HL-60 (cell line): ENCODE data around the gene PCA3.

ENCODE experiments used
- DNase-seq, 2 experiments: peaks; one replicate each; pipeline ENCODE4 v3.0.0-alpha.2; 2010 to 2020; ENCODE audit warnings: low read depth in 1 of 2, low spot score in 1 of 2
- H3K27ac ChIP-seq: fragments of 250-450 bp; sonication (Bioruptor Pico); replicated peaks from 2 replicates; pipeline ENCODE4 v1.5.1; 2020; ENCODE audit warnings: mild to moderate bottlenecking, moderate library complexity
- H3K27me3 ChIP-seq: fragments of 250-450 bp; sonication (Bioruptor Pico); 2 replicates; pipeline ENCODE4 v1.5.1; 2021; ENCODE audit warnings: mild to moderate bottlenecking, moderate library complexity; ENCODE audit not compliant: insufficient read depth, poor library complexity, severe bottlenecking
- H3K4me3 ChIP-seq: replicated peaks from 2 replicates; pipeline ENCODE4 v1.5.1; 2011; ENCODE audit warnings: mild to moderate bottlenecking, control low read depth, low read length; ENCODE audit not compliant: insufficient read depth
- GABPA ChIP-seq: IDR thresholded peaks from 2 replicates; pipeline ENCODE4 v1.6.1; 2012; ENCODE audit warnings: low read depth
- POLR2AphosphoS5 ChIP-seq: IDR thresholded peaks from 2 replicates; pipeline ENCODE4 v1.6.1; 2012; ENCODE audit warnings: low read depth
- SPI1 ChIP-seq: IDR thresholded peaks from 2 replicates; pipeline ENCODE4 v1.6.1; 2012; ENCODE audit warnings: low read depth, mild to moderate bottlenecking, borderline replicate concordance
- TF ChIP-seq, protein P1 (sequence below): IDR thresholded peaks from 2 replicates; pipeline ENCODE4 v1.6.1; 2012; ENCODE audit warnings: low read depth; ENCODE audit not compliant: insufficient replicate concordance
- TF ChIP-seq, protein P2 (sequence below): IDR thresholded peaks from one replicate; pipeline ENCODE4 v1.5.1; 2011; ENCODE audit warnings: low read length, control low read depth, inconsistent platforms; ENCODE audit not compliant: insufficient read depth

Gene PCA3

DNA sequence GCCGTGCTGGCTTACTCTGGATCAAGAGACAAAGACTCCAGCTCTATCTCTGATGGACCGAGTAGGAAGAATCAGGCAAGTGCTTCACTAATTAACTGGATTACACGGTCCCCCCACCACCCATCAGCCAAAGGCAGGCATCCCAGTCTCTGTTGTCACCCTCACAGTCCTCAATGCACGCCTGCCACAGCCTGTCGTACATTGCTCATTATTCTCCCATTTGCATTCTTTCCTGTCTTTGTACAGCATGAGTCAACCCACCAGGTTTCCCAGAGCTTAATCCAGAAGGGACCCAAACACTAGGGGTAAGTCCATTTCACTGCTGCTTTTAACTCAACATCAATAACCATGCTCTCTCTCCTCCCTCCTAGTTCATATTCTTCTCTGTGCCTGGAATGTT is 44.4 kb downstream of the PCA3 start:
- TF ChIP-seq, protein P1, sequence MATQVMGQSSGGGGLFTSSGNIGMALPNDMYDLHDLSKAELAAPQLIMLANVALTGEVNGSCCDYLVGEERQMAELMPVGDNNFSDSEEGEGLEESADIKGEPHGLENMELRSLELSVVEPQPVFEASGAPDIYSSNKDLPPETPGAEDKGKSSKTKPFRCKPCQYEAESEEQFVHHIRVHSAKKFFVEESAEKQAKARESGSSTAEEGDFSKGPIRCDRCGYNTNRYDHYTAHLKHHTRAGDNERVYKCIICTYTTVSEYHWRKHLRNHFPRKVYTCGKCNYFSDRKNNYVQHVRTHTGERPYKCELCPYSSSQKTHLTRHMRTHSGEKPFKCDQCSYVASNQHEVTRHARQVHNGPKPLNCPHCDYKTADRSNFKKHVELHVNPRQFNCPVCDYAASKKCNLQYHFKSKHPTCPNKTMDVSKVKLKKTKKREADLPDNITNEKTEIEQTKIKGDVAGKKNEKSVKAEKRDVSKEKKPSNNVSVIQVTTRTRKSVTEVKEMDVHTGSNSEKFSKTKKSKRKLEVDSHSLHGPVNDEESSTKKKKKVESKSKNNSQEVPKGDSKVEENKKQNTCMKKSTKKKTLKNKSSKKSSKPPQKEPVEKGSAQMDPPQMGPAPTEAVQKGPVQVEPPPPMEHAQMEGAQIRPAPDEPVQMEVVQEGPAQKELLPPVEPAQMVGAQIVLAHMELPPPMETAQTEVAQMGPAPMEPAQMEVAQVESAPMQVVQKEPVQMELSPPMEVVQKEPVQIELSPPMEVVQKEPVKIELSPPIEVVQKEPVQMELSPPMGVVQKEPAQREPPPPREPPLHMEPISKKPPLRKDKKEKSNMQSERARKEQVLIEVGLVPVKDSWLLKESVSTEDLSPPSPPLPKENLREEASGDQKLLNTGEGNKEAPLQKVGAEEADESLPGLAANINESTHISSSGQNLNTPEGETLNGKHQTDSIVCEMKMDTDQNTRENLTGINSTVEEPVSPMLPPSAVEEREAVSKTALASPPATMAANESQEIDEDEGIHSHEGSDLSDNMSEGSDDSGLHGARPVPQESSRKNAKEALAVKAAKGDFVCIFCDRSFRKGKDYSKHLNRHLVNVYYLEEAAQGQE, result no peak
- TF ChIP-seq, protein P2, sequence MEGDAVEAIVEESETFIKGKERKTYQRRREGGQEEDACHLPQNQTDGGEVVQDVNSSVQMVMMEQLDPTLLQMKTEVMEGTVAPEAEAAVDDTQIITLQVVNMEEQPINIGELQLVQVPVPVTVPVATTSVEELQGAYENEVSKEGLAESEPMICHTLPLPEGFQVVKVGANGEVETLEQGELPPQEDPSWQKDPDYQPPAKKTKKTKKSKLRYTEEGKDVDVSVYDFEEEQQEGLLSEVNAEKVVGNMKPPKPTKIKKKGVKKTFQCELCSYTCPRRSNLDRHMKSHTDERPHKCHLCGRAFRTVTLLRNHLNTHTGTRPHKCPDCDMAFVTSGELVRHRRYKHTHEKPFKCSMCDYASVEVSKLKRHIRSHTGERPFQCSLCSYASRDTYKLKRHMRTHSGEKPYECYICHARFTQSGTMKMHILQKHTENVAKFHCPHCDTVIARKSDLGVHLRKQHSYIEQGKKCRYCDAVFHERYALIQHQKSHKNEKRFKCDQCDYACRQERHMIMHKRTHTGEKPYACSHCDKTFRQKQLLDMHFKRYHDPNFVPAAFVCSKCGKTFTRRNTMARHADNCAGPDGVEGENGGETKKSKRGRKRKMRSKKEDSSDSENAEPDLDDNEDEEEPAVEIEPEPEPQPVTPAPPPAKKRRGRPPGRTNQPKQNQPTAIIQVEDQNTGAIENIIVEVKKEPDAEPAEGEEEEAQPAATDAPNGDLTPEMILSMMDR, result no peak
- no peak for DNase-seq
- H3K4me3 ChIP-seq, result no peak overlapping the region
- H3K27ac ChIP-seq, result no peak overlapping the region
- H3K27me3 ChIP-seq, result peaks cover 11% of the 10 kb centered on the region

DNA sequence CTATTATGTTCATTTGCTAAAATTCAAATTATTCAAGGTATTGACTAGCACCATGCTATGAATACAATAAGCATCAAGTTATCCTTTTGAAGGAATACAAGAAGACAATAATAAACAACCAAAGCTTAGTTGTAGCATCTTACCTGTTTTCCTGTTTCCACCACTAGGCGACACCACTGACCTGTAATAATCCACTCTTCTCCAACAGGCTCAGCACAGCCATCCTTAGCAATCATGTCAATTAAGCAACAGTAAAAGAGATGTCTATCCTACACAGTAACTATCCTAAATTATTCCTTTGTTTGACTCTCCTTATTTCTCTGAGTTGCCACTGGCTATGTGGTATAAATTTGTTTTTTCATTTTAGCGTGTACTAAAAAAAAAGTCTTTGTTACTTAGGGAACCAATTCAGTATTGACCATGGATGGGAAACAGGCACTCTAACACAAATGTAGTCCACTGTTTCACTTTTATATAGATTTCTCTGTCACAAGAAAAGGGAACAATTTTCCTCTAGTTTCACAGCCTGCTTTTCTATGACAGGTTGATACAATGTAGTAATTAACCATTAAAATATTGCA is 46.2 kb downstream of the PCA3 start:
- no peak overlapping the region for H3K4me3 ChIP-seq
- peak; percentile 14 to 33 for DNase-seq
- no peak overlapping the region for H3K27ac ChIP-seq
- H3K27me3 ChIP-seq, result peaks cover 9% of the 10 kb centered on the region
- TF ChIP-seq, protein P2, result peak; percentile 71
- TF ChIP-seq SPI1, result no peak

DNA sequence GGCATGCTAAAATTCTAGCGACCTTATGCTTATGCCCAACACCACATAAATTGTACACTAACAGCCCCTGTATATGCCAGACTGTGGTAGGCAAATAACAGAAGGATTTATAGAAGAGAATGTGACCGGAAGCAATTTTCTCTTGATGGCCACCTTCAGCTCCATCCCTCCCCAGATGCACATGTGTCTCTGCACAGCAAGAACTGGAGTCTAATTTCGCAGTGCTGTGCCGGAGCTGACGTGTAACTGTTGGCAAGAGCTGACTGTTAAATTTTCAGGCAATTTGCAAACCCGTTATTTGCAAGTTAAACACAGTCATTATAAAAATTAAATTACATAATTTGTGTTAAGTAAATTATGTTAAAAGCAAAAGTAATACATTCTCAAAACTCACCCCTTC is 48.4 kb downstream of the PCA3 start:
- H3K27ac ChIP-seq, result no peak overlapping the region

More for the DNA sequence above, 48.4 kb downstream of the PCA3 start:
- Histone ChIP-seq H3K27me3 (peaks cover 9% of the 10 kb centered on the region), H3K4me3 (no peak overlapping the region)
- TF ChIP-seq, protein P1, result no peak
- TF ChIP-seq, protein P2, result no peak
- TF ChIP-seq GABPA, result no peak
- TF ChIP-seq POLR2AphosphoS5, result no peak
- TF ChIP-seq SPI1, result no peak
- DNase-seq, result no peak
